ENCODE measurements around the gene FANCE. TPM values are rescaled to one million over a fixed set of nuclear protein-coding genes. Genes with fewer than 3 reads are reported as not detected.

Gene FANCE
- total and polyA plus RNA-seq, 8 donors, result 5.4 to 13.7 (median 11.6) TPM

GRCh38 chr6:35506536-35506935 is 54.4 kb downstream of the FANCE start:
- ATAC-seq (no peak), DNase-seq (no peak)
- Histone ChIP-seq H3K36me3 (no peaks in the 10 kb centered on the region), H3K9me3 (no peaks in the 10 kb centered on the region), H3K27ac (no peak overlapping the region), H3K27me3 (peaks cover 8 to 85% of the 10 kb centered on the region in 2 donors), H3K4me3 (no peak overlapping the region), H3K4me1 (no peaks in the 10 kb centered on the region)
- intact Hi-C loops (cut with DNase I), result no loop called here
- no peak for TF ChIP-seq CTCF (IDR thresholded peaks at IDR 0.05)

GRCh38 chr6:35507221-35507620 is 55.1 kb downstream of the FANCE start:
- TF ChIP-seq CTCF (IDR thresholded peaks at IDR 0.05), result no peak
- H3K27me3 ChIP-seq, result peaks cover 14 to 85% of the 10 kb centered on the region in 2 donors
- H3K36me3 ChIP-seq, result no peaks in the 10 kb centered on the region
- no peak overlapping the region for H3K27ac ChIP-seq
- no peaks in the 10 kb centered on the region for H3K9me3 ChIP-seq
- peak; percentile 26 for ATAC-seq
- DNase-seq, result no peak
- H3K4me1 ChIP-seq, result no peaks in the 10 kb centered on the region
- intact Hi-C loops (cut with DNase I), result no loop called here
- no peak overlapping the region for H3K4me3 ChIP-seq

GRCh38 chr6:35508027-35508426 is 55.9 kb downstream of the FANCE start:
- peak; percentile 77 for ATAC-seq
- peak in 1 of 4 donors; percentile 1 for DNase-seq
- Histone ChIP-seq H3K9me3 (no peaks in the 10 kb centered on the region), H3K4me1 (no peaks in the 10 kb centered on the region), H3K36me3 (no peaks in the 10 kb centered on the region), H3K27me3 (peaks cover 14 to 85% of the 10 kb centered on the region in 2 donors), H3K4me3 (no peak overlapping the region), H3K27ac (no peak overlapping the region)
- intact Hi-C loops (cut with DNase I), result no loop called here
- no peak for TF ChIP-seq CTCF (IDR thresholded peaks at IDR 0.05)

- no peak for TF ChIP-seq CTCF (IDR thresholded peaks at IDR 0.05)
- H3K27me3 ChIP-seq, result peaks cover 12 to 85% of the 10 kb centered on the region in 2 donors
- peak in 1 of 4 donors; percentile 16 for DNase-seq
- no peak overlapping the region for H3K27ac ChIP-seq
- H3K36me3 ChIP-seq, result no peaks in the 10 kb centered on the region
- no peaks in the 10 kb centered on the region for H3K4me1 ChIP-seq
- no peak for ATAC-seq
- no peak overlapping the region for H3K4me3 ChIP-seq
- intact Hi-C loops (cut with DNase I), result no loop called here
- no peaks in the 10 kb centered on the region for H3K9me3 ChIP-seq
Observed at GRCh38 chr6:35508542-35508941, 56.4 kb downstream of the FANCE start.

GRCh38 chr6:35510916-35511561 is 58.9 kb downstream of the FANCE start:
- Histone ChIP-seq H3K36me3 (no peaks in the 10 kb centered on the region), H3K9me3 (no peaks in the 10 kb centered on the region), H3K4me3 (no peak overlapping the region), H3K4me1 (no peaks in the 10 kb centered on the region), H3K27me3 (peaks cover 11 to 62% of the 10 kb centered on the region in 2 donors), H3K27ac (no peak overlapping the region)
- ATAC-seq (no peak), DNase-seq (peak in 1 of 4 donors; percentile 14)
- no peak for TF ChIP-seq CTCF (IDR thresholded peaks at IDR 0.05)
- intact Hi-C loops (cut with DNase I), result no loop called here

Measured in left lung (tissue), 10 donors.